Measurements from ENCODE around the gene SMNDC1. TPM values are rescaled to one million over a fixed set of nuclear protein-coding genes. Genes with fewer than 3 reads are reported as not detected.

The SMNDC1 gene
- total RNA-seq (10 to 100 TPM; 16.1 to 34.8 (median 27.3) TPM), polyA plus RNA-seq (10 to 100 TPM; 10.3 to 11.5 (median 11.2) TPM)
- long read RNA-seq, donor 1, full-length matches to known transcripts, result 5 of 5 reads
- long read RNA-seq, donor 1, partial matches to known transcripts, result 0 of 5 reads
- long read RNA-seq, donor 1, other reads (novel, unspliced or antisense), result 0 of 5 reads
- long read RNA-seq, donor 2, full-length matches to known transcripts, result 6 of 6 reads
- long read RNA-seq, donor 2, partial matches to known transcripts, result 0 of 6 reads
- long read RNA-seq, donor 2, other reads (novel, unspliced or antisense), result 0 of 6 reads

DNA sequence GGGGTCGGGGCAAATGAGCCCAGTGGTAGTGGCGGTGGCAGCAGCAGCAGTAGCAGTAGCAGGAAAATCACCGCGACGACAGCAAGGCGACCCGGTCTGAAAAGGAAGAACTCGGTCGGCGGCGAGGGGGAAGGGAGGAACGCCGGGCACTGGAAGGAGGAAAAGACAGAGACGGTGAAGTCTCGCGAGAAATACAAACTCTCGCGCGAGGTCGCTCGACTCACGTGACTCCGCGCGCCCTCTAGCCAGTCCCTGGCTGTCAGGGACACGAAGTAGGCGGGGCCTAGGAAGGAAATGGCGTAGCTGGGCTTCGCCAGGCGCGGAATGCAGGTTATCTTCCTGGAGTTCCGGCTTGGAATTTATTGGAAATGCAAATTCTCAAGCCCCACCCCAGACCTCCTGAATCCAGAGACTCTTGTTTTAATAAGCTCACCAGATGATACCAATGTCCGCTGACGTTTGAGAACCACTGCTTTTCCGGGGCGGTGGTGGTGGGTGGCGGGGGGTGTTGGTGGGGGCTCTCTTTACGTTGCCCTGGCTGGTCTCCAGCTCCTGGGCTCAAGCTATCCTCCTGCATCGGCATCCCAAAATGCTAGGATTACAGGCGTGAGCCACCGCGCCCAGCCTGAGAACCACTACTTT is at the start of gene SMNDC1:
Gene SMNDC1 (minus strand): TSS at position 141 of the 642 bp plus-strand sequence. CDS start 1,333 bp downstream, outside the sequence.
- H3K4me3 ChIP-seq, result peak within 1 kb of the TSS; percentile 72 to 92 (median 82)
- no peaks in the 10 kb centered on the region for H3K9me3 ChIP-seq
- TF ChIP-seq POLR2AphosphoS5 (IDR thresholded peaks at IDR 0.05) (peak; percentile 93 to 96 (median 94)), POLR2A (IDR thresholded peaks at IDR 0.05) (peak in 2 of 3 donors; percentile 41 to 81)
- TF ChIP-seq, protein P1, sequence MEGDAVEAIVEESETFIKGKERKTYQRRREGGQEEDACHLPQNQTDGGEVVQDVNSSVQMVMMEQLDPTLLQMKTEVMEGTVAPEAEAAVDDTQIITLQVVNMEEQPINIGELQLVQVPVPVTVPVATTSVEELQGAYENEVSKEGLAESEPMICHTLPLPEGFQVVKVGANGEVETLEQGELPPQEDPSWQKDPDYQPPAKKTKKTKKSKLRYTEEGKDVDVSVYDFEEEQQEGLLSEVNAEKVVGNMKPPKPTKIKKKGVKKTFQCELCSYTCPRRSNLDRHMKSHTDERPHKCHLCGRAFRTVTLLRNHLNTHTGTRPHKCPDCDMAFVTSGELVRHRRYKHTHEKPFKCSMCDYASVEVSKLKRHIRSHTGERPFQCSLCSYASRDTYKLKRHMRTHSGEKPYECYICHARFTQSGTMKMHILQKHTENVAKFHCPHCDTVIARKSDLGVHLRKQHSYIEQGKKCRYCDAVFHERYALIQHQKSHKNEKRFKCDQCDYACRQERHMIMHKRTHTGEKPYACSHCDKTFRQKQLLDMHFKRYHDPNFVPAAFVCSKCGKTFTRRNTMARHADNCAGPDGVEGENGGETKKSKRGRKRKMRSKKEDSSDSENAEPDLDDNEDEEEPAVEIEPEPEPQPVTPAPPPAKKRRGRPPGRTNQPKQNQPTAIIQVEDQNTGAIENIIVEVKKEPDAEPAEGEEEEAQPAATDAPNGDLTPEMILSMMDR (IDR thresholded peaks at IDR 0.05 in 8 of 11, conservative IDR thresholded peaks at IDR 0.05 in 3 of 11), result peak in 4 of 11 experiments; percentile 19 to 53 (median 36)
- intact Hi-C loops (cut with DNase I; ENCODE audit: low total_unique reads), result loop anchor here (5.0 kb wide), 1 partner anchor 197 kb away; no protein-coding TSS in a partner anchor
- H3K27me3 ChIP-seq (replicated peaks in 1 of 7), result no peaks in the 10 kb centered on the region
- H3K4me1 ChIP-seq, result peaks cover 40 to 81% (median 65%) of the 10 kb centered on the region in 6 donors
- peak within 1 kb of the TSS; percentile 87 to 97 (median 94) for H3K27ac ChIP-seq
- DNase-seq, result peak; percentile 98
- 0 to 1% (median 1%) methylated on average over 41 to 42 of the region's 42 CpGs for WGBS, 5 donors
- H3K36me3 ChIP-seq, result peaks cover 0 to 35% (median 21%) of the 10 kb centered on the region in 6 donors

- TF ChIP-seq, protein P1 (IDR thresholded peaks at IDR 0.05 in 8 of 11, conservative IDR thresholded peaks at IDR 0.05 in 3 of 11), result peak; percentile 47 to 88 (median 83)
- TF ChIP-seq POLR2AphosphoS5 (IDR thresholded peaks at IDR 0.05) (peak in 2 of 3 donors; percentile 5 to 38), POLR2A (IDR thresholded peaks at IDR 0.05) (no peak)
- Histone ChIP-seq H3K27me3 (replicated peaks in 1 of 7) (no peaks in the 10 kb centered on the region), H3K4me1 (peaks cover 20 to 67% (median 52%) of the 10 kb centered on the region in 6 donors), H3K9me3 (no peaks in the 10 kb centered on the region), H3K4me3 (no peak overlapping the region), H3K27ac (peak overlapping the region in 4 of 8 donors; percentile 77 to 88 (median 82)), H3K36me3 (no peaks in the 10 kb centered on the region)
- peak; percentile 93 for DNase-seq
- 25 to 36% (median 30%) methylated on average over 11 of the region's 11 CpGs for whole genome bisulfite sequencing, 5 donors
- intact Hi-C loops (cut with DNase I; ENCODE audit: low total_unique reads), result loop anchor here (5.0 kb wide), 1 partner anchor 193 kb away; no protein-coding TSS in a partner anchor
Observed at GRCh38 chr10:110354322-110354766, 49.6 kb upstream of the SMNDC1 start.

GRCh38 chr10:110353244-110354119 is 48.8 kb upstream of the SMNDC1 start:
- H3K9me3 ChIP-seq, result no peaks in the 10 kb centered on the region
- intact Hi-C loops (cut with DNase I; ENCODE audit: low total_unique reads), result loop anchor here (5.0 kb wide), 1 partner anchor 194 kb away; no protein-coding TSS in a partner anchor
- no peaks in the 10 kb centered on the region for H3K27me3 ChIP-seq (replicated peaks in 1 of 7)
- H3K4me1 ChIP-seq, result peaks cover 20 to 58% (median 46%) of the 10 kb centered on the region in 6 donors
- peak in 1 of 3 donors; percentile 17 for TF ChIP-seq POLR2AphosphoS5 (IDR thresholded peaks at IDR 0.05)
- TF ChIP-seq, protein P1 (IDR thresholded peaks at IDR 0.05 in 8 of 11, conservative IDR thresholded peaks at IDR 0.05 in 3 of 11), result no peak
- H3K4me3 ChIP-seq, result no peak overlapping the region
- no peaks in the 10 kb centered on the region for H3K36me3 ChIP-seq
- DNase-seq, result no peak
- WGBS, 5 donors, result 48 to 57% (median 54%) methylated on average over 13 to 14 of the region's 14 CpGs
- peak overlapping the region in 3 of 8 donors; percentile 7 to 83 (median 15) for H3K27ac ChIP-seq

Data from spleen (tissue), 13 donors.